ENCODE results near the gene METTL6.
"Not testable (repeated sequence)": the region's sequence is repeated elsewhere in the genome, so short reads cannot be mapped to it uniquely, and the experiment has no call there.

The METTL6 gene, protein sequence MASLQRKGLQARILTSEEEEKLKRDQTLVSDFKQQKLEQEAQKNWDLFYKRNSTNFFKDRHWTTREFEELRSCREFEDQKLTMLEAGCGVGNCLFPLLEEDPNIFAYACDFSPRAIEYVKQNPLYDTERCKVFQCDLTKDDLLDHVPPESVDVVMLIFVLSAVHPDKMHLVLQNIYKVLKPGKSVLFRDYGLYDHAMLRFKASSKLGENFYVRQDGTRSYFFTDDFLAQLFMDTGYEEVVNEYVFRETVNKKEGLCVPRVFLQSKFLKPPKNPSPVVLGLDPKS

GRCh38 chr3:15427182-15427880 is at the start of gene METTL6, which contains the start of gene EAF1:
Gene METTL6, minus strand, starts transcription at chr3:15427544. Its CDS starts 1,033 bp downstream, at chr3:15426511.
Gene EAF1, plus strand, starts transcription at chr3:15427598. Its CDS starts 182 bp downstream, at chr3:15427780.
- DNase-seq, result peak; percentile 93 to 94

GRCh38 chr3:15476378-15476777 is 49.0 kb upstream of the METTL6 start:
- DNase-seq, result no peak

DNA sequence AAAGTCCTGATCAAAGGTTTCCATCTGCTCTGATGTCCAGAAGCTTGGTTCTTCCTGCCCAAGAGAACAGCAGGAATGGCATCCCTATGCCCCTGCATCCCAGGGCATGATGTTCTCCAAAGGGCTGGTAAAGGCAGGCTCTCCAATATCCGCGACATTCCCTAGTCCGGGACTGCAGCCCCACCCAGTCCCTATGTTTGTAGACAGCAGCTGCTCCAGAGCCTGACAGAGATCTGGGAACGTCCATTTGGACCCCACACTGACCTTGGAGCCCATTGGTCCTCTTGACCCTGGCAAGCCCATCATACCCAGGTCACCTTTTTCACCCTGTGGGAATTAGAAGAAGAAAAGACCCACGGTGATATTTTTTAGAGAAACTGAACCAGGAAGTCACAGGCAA is 47.8 kb upstream of the METTL6 start:
- no peak for DNase-seq

GRCh38 chr3:15471861-15472260 is 44.5 kb upstream of the METTL6 start:
- no peak for DNase-seq

DNA sequence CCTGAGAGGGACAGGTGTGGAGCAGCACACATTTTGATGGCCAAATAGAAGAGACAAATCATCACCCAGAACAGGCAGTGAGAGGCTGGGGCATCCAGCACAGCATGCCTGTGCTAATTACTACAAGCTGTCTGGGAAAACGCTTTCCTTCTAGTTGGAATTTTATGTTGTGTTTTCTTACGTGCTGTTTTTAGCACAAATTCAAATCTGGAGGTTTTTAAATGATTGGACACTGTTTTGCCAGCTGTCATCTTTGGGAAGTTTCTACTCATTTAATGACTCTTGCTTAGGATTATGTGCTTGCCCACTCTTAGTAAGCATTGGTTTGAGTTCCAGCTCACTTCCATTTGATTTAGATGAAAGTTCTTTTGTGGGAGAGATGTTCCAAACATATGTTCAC is 43.5 kb upstream of the METTL6 start:
- DNase-seq, result no peak

DNA sequence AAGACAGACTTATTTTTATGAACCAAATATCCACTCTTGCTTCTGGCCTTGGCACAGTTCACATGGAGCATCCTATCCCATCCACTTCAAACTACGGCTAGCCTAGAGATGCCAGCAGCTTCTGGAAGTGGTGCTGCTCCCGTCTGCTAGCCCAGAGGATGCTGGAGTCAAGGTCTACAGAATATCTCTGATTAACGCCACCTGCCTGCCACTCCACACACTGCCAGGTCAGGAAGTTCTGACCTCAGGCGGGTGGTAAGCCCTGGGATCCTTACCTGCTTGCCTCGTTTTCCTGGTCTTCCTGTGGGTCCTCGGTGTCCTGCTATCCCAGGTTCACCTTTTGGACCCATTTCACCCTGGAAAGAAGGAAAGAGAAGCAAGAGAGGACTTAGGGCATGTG is 42.9 kb upstream of the METTL6 start:
- DNase-seq, result no peak

DNA sequence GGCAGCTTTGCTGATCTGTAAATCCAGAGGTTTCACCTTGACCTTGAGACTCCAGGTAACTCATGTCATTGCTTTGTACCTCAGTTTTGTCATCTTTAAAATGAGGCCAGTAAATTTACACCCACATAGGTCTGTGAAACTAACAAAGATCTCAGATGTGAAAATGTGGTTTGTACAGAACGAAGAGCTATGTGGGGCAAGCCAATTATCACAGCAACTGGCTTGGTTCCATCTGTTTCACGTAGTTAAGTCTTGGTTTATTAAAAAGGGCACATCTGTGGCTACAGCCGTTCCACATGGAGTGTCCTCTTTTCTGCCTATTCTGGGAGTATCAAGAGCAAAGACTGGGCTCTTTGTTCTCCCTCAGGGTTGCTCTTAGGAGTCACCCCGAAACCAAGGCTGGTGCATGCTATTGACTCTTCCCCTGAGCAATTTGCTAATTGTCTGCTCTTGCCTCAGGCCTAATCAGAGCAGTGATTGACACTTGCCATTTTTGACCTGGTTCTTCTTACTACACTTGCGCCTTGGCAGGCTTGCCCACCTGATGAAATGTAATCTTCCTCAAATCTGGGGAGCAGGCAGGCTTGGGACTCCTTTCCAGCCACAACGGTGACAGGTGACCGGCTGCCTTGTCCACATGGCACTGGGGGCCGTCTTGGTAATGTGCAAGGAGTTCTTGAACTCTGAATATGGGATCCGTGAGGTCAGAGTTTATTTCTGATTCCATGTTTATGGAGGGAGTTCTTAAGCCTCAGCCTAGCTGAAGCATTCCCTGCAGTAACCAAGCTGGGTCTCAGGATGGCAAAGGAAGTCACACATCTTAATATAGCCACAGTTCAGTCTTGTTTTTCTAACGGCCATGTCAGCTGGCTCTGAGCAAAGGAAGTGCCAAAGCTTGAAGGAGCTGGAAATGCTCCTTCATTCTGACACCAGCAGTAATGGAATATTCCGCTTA is 40.2 kb upstream of the METTL6 start:
- no peak for DNase-seq

DNA sequence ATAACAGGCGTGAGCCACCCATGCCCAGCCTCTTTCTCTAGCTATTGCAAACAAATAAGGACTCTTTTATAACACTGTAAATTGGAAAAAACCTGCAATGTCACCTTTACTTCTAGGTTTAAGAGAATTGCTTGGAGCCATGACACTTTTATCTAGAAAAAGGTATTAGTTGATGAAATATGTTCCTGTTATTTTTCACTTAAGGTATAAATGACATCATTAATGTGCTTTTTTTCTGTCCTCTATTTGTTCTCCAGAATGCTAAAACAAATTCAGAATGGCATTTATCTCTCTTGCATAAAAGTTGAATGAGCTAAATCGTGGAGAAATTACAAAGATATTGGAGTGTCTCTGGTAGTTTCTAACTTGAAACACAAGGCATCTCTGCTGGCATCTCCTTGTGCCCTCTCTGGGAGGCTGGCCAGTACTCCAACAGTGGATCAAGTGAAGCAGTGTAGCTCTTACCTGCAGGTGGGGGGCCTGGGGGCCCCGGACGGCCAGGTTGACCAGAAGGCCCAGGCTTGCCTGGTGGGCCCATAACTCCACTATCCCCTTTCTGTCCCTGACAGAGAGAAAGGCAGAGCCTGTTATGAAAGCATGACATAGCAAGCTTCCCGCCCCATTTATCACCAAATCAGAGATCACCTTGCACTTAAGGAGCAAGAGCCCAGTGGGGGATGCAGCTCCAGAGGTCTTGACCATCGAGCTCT is 38.7 kb upstream of the METTL6 start:
- DNase-seq, result no peak

DNA sequence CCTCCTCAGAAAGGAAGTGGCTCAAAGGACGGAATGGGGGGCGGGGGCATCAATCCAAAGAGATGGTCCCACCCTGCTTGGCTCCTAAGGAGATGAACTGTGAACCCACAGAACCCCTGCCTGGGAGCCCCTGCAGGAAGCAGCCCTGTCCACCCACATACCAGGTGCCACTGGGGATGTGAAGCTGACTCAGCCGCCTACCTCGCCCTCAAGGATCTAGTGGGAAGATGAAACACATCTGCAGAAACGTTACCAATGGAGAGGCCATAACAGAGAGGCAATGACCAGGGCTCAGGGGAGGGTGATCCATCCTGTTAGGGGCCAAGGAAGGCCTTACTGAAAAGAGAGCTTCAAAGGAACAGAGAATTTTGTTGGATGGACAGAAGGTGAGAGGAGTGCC is 35.1 kb upstream of the METTL6 start:
- DNase-seq, result no peak

DNA sequence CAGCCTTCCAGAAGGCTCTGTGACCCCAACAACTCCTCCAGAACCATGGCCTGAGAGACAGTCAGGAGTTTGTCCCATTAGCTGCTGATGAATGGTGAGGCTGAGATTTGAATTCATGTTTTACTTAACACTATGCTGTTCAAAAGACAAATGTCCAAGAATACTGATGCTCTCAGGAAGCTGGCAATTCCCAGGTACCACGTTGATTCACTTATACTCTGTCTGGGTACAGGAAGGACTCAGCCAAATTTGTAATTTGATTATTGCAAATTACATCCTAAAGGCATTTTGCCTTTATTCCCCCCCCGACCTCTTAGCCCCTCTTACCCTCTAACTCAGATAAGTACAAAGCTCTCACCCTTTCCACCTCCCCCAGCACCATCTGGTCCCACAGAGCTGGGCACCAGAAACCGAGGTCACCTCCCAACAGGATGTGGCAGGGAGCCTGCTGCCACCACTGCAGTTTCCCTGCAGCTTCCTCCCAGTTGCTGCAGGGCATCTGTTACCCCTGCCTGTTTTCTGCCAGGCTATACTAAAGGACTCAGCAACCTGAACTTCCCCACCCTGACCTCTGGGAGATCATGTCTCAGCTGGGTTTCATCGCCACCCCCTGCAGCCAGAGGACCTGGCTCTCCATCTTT is 33.7 kb upstream of the METTL6 start:
- no peak for DNase-seq

DNA sequence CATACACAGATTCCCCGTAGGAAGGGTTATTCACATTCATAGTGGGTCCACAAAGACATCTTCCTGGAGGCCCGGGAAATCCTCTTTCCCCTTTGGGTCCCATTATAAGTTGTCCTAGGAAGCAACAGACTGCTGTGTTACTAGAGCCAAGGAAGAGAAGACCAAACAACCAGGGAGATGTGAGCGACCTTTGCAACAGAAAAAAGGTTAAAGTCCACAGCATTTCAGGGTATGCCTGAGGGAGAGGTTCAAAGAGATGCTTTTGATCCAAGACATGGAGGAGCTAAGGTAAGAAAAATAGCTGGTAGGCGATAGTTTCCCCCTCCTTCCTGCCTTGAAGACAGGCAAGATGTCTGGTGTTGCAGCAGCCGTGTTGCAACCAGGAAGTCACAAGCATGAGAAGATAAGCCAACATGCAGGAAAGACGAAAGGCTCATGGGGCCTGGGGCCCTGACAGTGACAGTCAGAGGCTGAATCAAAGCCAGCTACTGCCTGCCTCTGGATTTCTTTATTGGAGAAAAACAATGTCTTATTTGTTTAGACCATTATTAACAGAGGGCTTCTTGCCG is 31.0 kb upstream of the METTL6 start:
- DNase-seq, result peak; percentile 56 to 64

DNA sequence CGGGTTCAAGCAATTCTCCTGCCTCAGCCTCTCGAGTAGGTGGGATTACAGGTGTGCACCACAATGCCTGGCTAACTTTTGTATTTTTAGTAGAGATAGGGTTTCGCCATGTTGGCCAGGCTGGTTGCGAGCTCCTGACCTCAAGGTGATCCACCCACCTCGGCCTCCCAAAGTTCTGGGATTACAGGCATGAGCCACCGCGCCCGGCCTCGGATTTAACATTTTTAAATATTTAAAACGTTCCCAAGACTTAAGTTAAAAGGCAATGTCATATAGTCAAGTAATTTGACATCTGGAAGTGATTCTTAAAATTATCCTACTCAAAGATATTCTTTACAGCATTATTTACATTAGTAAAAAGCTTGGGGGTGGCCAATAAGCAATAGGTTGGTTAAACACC is 29.6 kb upstream of the METTL6 start:
- DNase-seq, result not testable (repeated sequence)

DNA sequence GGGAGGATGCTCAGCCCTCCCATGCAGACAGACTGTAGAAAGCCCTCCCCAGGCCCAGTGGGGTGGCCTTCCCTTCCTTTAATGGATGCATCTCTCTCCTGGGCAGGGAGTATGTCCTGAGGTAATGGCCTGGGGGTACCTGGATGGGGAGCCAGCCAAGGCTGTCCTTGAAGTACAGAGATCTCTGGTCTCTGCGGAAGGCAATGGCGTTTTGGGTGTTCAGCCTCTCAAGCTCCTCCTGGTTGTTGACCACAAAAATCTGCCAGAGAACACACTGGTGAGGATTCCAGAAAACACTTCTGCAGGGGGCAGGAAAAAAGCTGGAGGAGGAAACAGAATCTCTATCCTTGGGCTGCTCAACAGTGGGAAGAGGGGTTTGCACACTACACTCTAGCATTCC is 29.0 kb upstream of the METTL6 start:
- no peak for DNase-seq

DNA sequence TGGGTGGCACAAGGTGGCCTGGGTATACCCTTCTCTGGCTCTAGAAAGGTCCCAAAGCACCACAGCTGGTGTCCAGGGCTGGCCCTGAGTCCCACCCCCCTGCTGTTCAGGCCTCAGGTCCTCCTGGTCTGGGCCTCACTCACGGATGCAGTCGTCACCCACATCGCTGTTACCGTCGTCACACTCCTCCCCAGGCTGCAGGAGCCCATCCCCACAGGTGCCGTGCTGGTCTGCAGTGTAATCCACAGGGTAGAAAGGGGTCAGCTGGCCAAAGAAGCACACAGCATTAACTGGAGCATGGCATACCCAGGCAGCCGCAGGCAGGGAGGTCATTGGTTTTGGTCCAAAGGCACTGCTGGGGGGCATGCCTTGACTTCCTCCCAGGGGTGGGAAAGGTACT is 28.4 kb upstream of the METTL6 start:
- DNase-seq, result no peak

DNA sequence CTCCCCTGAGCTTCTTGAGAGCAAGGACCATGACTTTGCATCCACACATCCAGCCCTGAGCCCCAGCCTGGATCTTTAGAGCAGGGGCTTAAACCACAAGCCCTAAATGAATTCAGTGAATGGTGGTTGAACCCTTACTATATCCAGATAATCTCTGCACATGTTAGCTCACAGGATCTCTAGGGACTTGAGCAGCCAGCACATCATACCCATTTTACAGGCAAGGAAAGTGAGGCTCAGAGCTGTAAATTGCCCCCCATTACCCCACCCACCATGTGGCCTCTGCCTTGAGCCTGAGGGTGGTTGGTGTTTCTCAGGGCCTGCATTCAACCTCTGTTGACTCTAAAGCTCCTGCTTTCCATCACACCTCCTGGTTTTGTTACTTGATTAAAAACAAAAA is 27.6 kb upstream of the METTL6 start:
- DNase-seq, result no peak

DNA sequence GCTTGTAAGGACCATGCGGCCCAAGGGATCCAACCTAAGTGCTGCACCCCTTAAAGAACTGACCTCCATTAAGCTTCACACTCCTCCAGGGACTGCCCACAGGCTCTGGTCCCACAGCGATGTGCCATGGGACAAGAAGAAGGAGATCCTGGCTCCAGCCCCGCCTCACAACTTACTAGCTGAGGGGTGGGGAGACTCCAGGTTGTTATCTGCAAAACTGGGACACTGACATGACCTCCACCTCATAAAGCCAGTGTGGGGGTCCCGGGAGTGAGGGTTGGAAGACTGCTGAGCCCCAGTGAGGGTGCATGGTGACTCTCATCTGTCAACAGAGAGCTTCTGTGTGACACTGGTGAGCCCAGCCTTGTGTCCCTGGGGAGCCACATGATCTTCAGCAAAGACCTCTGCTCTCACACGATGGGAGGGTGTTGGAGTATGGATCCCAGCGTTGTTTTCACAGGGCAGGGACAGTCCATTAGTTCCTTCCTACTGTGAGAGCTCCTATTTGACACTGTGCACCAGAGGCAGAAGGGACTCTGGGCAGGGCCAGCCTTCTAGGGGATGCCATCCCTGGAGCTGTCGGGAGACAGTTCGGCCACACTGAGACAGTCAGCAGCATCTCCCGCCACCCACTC is 26.8 kb upstream of the METTL6 start:
- no peak for DNase-seq

DNA sequence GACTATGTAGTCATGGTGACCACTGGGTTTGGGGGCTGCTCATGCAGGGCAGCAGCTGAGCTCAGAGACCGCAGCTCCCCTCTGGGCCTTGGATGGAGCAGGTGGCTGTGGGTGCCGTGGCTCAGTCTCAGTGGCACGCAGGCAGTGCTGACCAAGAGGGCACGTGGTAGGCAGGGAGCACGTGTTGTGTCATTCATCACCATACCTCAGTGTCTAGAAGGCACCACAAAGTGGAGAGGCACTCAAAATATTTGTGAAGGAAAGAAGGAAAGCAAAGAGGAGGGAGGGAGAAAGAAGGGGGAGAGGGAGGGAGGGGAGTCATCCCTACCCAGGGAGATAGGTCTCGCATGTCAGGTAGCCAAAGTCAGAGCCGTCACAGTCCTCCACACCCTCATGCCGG is 26.2 kb upstream of the METTL6 start:
- DNase-seq, result no peak

DNA sequence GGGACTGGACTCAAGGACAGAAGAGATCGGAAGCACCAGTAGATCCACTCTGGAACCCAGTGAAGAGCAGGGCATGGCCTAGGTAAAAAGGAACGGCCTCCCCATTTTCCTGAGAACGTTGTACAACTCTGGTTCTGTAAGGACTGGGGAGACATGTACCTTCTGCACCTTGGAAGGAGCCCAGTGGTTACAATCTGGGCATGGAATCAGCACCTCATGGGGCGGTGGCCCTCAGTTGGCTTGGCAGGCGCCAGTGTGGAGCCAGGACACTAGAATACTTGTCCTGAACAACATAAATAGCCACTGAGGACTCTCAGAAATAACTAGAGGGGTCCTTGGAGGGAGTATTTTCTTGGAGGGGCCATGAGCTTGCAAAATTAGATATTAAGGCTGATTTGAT is 25.6 kb upstream of the METTL6 start:
- no peak for DNase-seq

DNA sequence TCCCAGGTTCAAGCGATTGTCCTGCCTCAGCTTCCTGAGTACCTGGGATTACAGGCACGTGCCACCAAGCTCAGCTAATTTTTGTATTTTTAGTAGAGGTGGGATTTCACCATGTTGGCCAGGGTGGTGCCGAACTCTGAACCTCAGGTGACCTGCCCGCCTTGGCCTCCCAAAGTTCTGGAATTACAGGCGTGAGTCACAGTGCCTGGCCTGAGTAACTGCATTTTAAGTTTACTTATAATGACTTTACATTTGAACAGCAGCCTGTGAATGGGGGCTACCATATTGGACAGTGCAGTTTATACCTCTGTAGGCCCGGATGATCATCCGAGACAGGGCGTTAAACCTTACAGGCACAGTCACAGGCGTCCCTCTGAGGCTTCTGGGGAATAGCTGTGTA is 24.8 kb upstream of the METTL6 start:
- DNase-seq, result no peak

GRCh38 chr3:15451216-15452113 is 24.1 kb upstream of the METTL6 start:
- DNase-seq, result no peak
